Ascending aorta (tissue), 2 donors: Measurements from ENCODE around the gene IL1R1. TPM values are rescaled to one million over a fixed set of nuclear protein-coding genes. Genes with fewer than 3 reads are reported as not detected.

Source experiments
- DNase-seq, 2 donors: peaks; one replicate each; pipeline ENCODE4 v3.0.0-alpha.2; 2019; ENCODE audit warnings: low spot score in 2 of 2
- H3K27ac ChIP-seq, 2 donors: fragments of 200-600 bp; sonication (generic); one replicate each; pipeline ENCODE4 v1.5.1; 2016 to 2017; ENCODE audit warnings: mild to moderate bottlenecking in 1 of 2
- H3K27me3 ChIP-seq: fragments of 200-600 bp; sonication (generic); one replicate; pipeline ENCODE4 v1.5.1; 2017
- H3K36me3 ChIP-seq, 2 donors: fragments of 200-600 bp; sonication (generic); one replicate each; pipeline ENCODE4 v1.5.1; 2016
- H3K4me1 ChIP-seq, 2 donors: fragments of 200-600 bp; sonication (generic); one replicate each; pipeline ENCODE4 v1.5.1; 2016 to 2017; ENCODE audit warnings: mild to moderate bottlenecking in 1 of 2
- H3K4me3 ChIP-seq, 2 donors: fragments of 200-600 bp; sonication (generic); one replicate each; pipeline ENCODE4 v1.5.1; 2016 to 2017; ENCODE audit warnings: mild to moderate bottlenecking in 1 of 2
- H3K9me3 ChIP-seq, 2 donors: fragments of 200-600 bp; sonication (generic); one replicate each; pipeline ENCODE4 v1.5.1; 2016
- CTCF ChIP-seq, 3 experiments: fragments of 200-600 bp in 2 of 3; fragments of 450-650 bp in 1 of 3; sonication (generic) in 2 of 3; IDR thresholded peaks; one replicate each; pipeline ENCODE4 v1.5.1; 2016 to 2019; ENCODE audit warnings: antibody characterized with exemption in 3 of 3, mild to moderate bottlenecking in 1 of 3, moderate library complexity in 1 of 3
- intact Hi-C: fragments of 100-400 bp; cut with DNase I; formaldehyde crosslinking; loops from one replicate; pipeline ENCODE4 v1.15.1; 2023
- total RNA-seq: library from RNA; depleted of rRNA; stranded (reverse); fragments of >200 nt; gene quantifications from one replicate; pipeline ENCODE4 v1.1.0, GENCODE V29; 2016

The IL1R1 gene
- total RNA-seq, 1 donor from 2014 or later: 132 TPM

GRCh38 chr2:102200539-102200938, 58.0 kb downstream of the IL1R1 start:
- Histone ChIP-seq H3K4me1 (no peaks in the 10 kb centered on the region), H3K4me3 (no peak overlapping the region), H3K9me3 (no peaks in the 10 kb centered on the region), H3K27me3 (no peaks in the 10 kb centered on the region), H3K27ac (no peak overlapping the region), H3K36me3 (no peaks in the 10 kb centered on the region)
- intact Hi-C loops: no loop called here
- TF ChIP-seq CTCF (IDR thresholded peaks at IDR 0.05): no peak
- DNase-seq: no peak

GRCh38 chr2:102204638-102205037, 62.1 kb downstream of the IL1R1 start:
- H3K36me3 ChIP-seq: no peaks in the 10 kb centered on the region
- intact Hi-C loops: no loop called here
- no peak overlapping the region for H3K4me3 ChIP-seq
- TF ChIP-seq CTCF (IDR thresholded peaks at IDR 0.05): no peak
- no peaks in the 10 kb centered on the region for H3K4me1 ChIP-seq
- H3K27ac ChIP-seq: no peak overlapping the region
- DNase-seq: no peak
- H3K27me3 ChIP-seq: no peaks in the 10 kb centered on the region
- no peaks in the 10 kb centered on the region for H3K9me3 ChIP-seq

- Histone ChIP-seq H3K27me3 (no peaks in the 10 kb centered on the region), H3K9me3 (no peaks in the 10 kb centered on the region), H3K27ac (peak overlapping the region in 1 of 2 donors; percentile 10), H3K36me3 (no peaks in the 10 kb centered on the region), H3K4me1 (no peaks in the 10 kb centered on the region), H3K4me3 (no peak overlapping the region)
- no peak for DNase-seq
- intact Hi-C loops: no loop called here
- peak in 1 of 3 experiments; percentile 9 for TF ChIP-seq CTCF (IDR thresholded peaks at IDR 0.05)
Measured at GRCh38 chr2:102206666-102207341, 64.3 kb downstream of the IL1R1 start.

- intact Hi-C loops: no loop called here
- H3K4me3 ChIP-seq: no peak overlapping the region
- no peak for DNase-seq
- no peaks in the 10 kb centered on the region for H3K36me3 ChIP-seq
- H3K27ac ChIP-seq: no peak overlapping the region
- no peaks in the 10 kb centered on the region for H3K27me3 ChIP-seq
- H3K9me3 ChIP-seq: no peaks in the 10 kb centered on the region
- TF ChIP-seq CTCF (IDR thresholded peaks at IDR 0.05): no peak
- H3K4me1 ChIP-seq: no peaks in the 10 kb centered on the region
Measured at GRCh38 chr2:102208774-102209173, 66.2 kb downstream of the IL1R1 start.

- no peak overlapping the region for H3K27ac ChIP-seq
- H3K9me3 ChIP-seq: no peaks in the 10 kb centered on the region
- intact Hi-C loops: no loop called here
- H3K27me3 ChIP-seq: no peaks in the 10 kb centered on the region
- no peak for DNase-seq
- H3K4me3 ChIP-seq: no peak overlapping the region
- no peaks in the 10 kb centered on the region for H3K4me1 ChIP-seq
- no peaks in the 10 kb centered on the region for H3K36me3 ChIP-seq
- TF ChIP-seq CTCF (IDR thresholded peaks at IDR 0.05): no peak
Measured at GRCh38 chr2:102209474-102209873, 66.9 kb downstream of the IL1R1 start.

- H3K27ac ChIP-seq: no peak overlapping the region
- no peaks in the 10 kb centered on the region for H3K27me3 ChIP-seq
- peaks cover 6 to 23% of the 10 kb centered on the region in 2 donors for H3K9me3 ChIP-seq
- DNase-seq: no peak
- H3K36me3 ChIP-seq: no peaks in the 10 kb centered on the region
- H3K4me1 ChIP-seq: no peaks in the 10 kb centered on the region
- no peak for TF ChIP-seq CTCF (IDR thresholded peaks at IDR 0.05)
- H3K4me3 ChIP-seq: no peak overlapping the region
- intact Hi-C loops: no loop called here
Measured at GRCh38 chr2:102217032-102217431, 74.5 kb downstream of the IL1R1 start.
